Lower leg skin (tissue), 4 donors: ENCODE measurements around the gene FGGY. TPM values are rescaled to one million over a fixed set of nuclear protein-coding genes. Genes with fewer than 3 reads are reported as not detected.

Experiments used
- DNase-seq, 2 donors: peaks; one replicate each; pipeline ENCODE4 v3.0.0-alpha.2; 2019; ENCODE audit warnings: low spot score in 2 of 2
- H3K4me3 ChIP-seq: fragments of 200-600 bp; sonication (generic); 2 replicates; pipeline ENCODE4 v1.5.1; 2017; ENCODE audit warnings: mild to moderate bottlenecking, low read depth; ENCODE audit not compliant: poor library complexity, severe bottlenecking
- CTCF ChIP-seq, 3 donors: fragments of 450-650 bp; IDR thresholded peaks; one replicate each; pipeline ENCODE4 v1.5.1; 2016; ENCODE audit warnings: antibody characterized with exemption in 3 of 3, mild to moderate bottlenecking in 3 of 3, moderate library complexity in 2 of 3
- POLR2A ChIP-seq, 2 donors: fragments of 450-650 bp; IDR thresholded peaks; one replicate each; pipeline ENCODE4 v1.6.1; 2016 to 2017; ENCODE audit warnings: antibody characterized with exemption in 2 of 2, mild to moderate bottlenecking in 1 of 2, moderate library complexity in 1 of 2
- WGBS, 2 donors: methylation state at CpG; one replicate each; pipeline ENCODE4 v1.1.5; 2018; 5-methylcytosine and 5-hydroxymethylcytosine counted together
- intact Hi-C: fragments of 100-400 bp; cut with DNase I; formaldehyde crosslinking; loops from one replicate; pipeline ENCODE4 v1.15.0; 2023; ENCODE audit warnings: low total_unique reads
- total RNA-seq, 4 donors: library from RNA; depleted of rRNA; stranded (reverse); fragments of >200 nt; gene quantifications; one replicate each; pipeline ENCODE4 v1.1.0, GENCODE V29; 2016

FGGY gene
- total RNA-seq, 4 donors from 2014 or later, result 10.0 to 29.5 (median 17.5) TPM

GRCh38 chr1:59666106-59666505 is 369.2 kb downstream of the FGGY start:
- DNase-seq, result no peak
- WGBS, 2 donors, result 90 to 98% methylated on average over 1 of the region's 1 CpG
- no peak overlapping the region for H3K4me3 ChIP-seq
- no peak for TF ChIP-seq CTCF (IDR thresholded peaks at IDR 0.05)
- no peak for TF ChIP-seq POLR2A (IDR thresholded peaks at IDR 0.05)
- intact Hi-C loops, result no loop called here

GRCh38 chr1:59667020-59667419 is 370.1 kb downstream of the FGGY start:
- 92 to 95% methylated on average over 3 of the region's 3 CpGs for WGBS, 2 donors
- intact Hi-C loops, result no loop called here

GRCh38 chr1:59669752-59670312 is 372.9 kb downstream of the FGGY start:
- 47% methylated on average over 9 of the region's 9 CpGs for WGBS, 2 donors
- TF ChIP-seq CTCF (IDR thresholded peaks at IDR 0.05), result no peak
- TF ChIP-seq POLR2A (IDR thresholded peaks at IDR 0.05), result no peak
- H3K4me3 ChIP-seq, result no peak overlapping the region
- peak in 1 of 2 donors; percentile 36 for DNase-seq
- intact Hi-C loops, result no loop called here

More at GRCh38 chr1:59667020-59667419, 370.1 kb downstream of the FGGY start:
- no peak for TF ChIP-seq POLR2A (IDR thresholded peaks at IDR 0.05)
- no peak overlapping the region for H3K4me3 ChIP-seq
- DNase-seq, result no peak

- WGBS, 2 donors, result 79 to 84% methylated on average over 1 of the region's 1 CpG
- intact Hi-C loops, result no loop called here
- TF ChIP-seq CTCF (IDR thresholded peaks at IDR 0.05) (no peak), POLR2A (IDR thresholded peaks at IDR 0.05) (no peak)
- H3K4me3 ChIP-seq, result no peak overlapping the region
- no peak for DNase-seq
These were observed 373.8 kb downstream of the FGGY start for GRCh38 chr1:59670662-59671061.

GRCh38 chr1:59671066-59671952 is 374.4 kb downstream of the FGGY start:
- no peak for TF ChIP-seq POLR2A (IDR thresholded peaks at IDR 0.05)
- no peak for TF ChIP-seq CTCF (IDR thresholded peaks at IDR 0.05)
- intact Hi-C loops, result no loop called here
- WGBS, 2 donors, result 89 to 92% methylated on average over 5 of the region's 5 CpGs
- DNase-seq, result no peak
- no peak overlapping the region for H3K4me3 ChIP-seq

GRCh38 chr1:59671953-59672305 is 375.0 kb downstream of the FGGY start:
- no peak for TF ChIP-seq POLR2A (IDR thresholded peaks at IDR 0.05)
- TF ChIP-seq CTCF (IDR thresholded peaks at IDR 0.05), result no peak
- intact Hi-C loops, result no loop called here

More at GRCh38 chr1:59671953-59672305, 375.0 kb downstream of the FGGY start:
- no peak for DNase-seq
- no peak overlapping the region for H3K4me3 ChIP-seq
- 82 to 91% methylated on average over 4 of the region's 4 CpGs for WGBS, 2 donors
